Measurements from ENCODE around the gene SGK1. TPM values are rescaled to one million over a fixed set of nuclear protein-coding genes. Genes with fewer than 3 reads are reported as not detected.

SGK1 gene
- total RNA-seq, 1 experiment from 2014 or later, result 95.2 TPM

DNA sequence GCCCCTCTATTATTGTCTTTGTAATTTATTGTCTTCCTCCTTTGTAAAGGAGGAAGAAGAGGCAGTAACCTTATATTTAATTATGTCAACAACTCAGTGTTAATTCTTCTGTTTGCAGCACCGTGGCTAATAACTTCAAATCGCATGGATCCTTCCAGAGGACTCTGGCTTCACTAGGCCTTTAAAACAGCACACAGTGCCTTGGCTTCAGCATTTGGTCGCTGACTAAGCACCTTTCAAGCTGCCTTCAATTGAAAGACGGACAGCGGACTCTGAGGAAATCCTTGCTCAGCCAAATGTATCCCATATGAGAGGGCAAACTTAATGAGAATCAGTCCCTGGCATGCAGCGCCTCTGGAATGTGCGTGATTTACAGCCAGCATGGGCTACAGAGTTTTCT lies 64.2 kb downstream of the SGK1 start:
- Histone ChIP-seq H3K9me3 (ENCODE audit: low read length) (no peaks in the 10 kb centered on the region), H3K27me3 (ENCODE audit: low read length) (no peaks in the 10 kb centered on the region), H3K9me2 (replicated peaks; ENCODE audit: low read length) (no peaks in the 10 kb centered on the region), H3K4me1 (ENCODE audit: insufficient read depth, low read length) (no peaks in the 10 kb centered on the region), H3F3A (ENCODE audit: low read length, unreplicated experiment) (no peaks in the 10 kb centered on the region), H3K27ac (ENCODE audit: low read length) (no peak overlapping the region), H4K20me1 (ENCODE audit: low read length) (no peaks in the 10 kb centered on the region), H3K36me3 (ENCODE audit: low read depth, low read length) (no peaks in the 10 kb centered on the region), H3K4me3 (ENCODE audit: low read length) (no peak overlapping the region), H3K79me2 (ENCODE audit: low read length) (no peaks in the 10 kb centered on the region), H2AFZ (ENCODE audit: low read length) (no peak overlapping the region), H3K4me2 (ENCODE audit: low read length) (no peak overlapping the region), H3K9ac (ENCODE audit: low read length) (no peak overlapping the region)
- TF ChIP-seq EZH2 (IDR thresholded peaks at IDR 0.05; ENCODE audit: low read length, unreplicated experiment) (no peak), EZH2phosphoT487 (IDR thresholded peaks at IDR 0.05; ENCODE audit: borderline replicate concordance, low read length) (no peak)
- TF ChIP-seq, protein P1, sequence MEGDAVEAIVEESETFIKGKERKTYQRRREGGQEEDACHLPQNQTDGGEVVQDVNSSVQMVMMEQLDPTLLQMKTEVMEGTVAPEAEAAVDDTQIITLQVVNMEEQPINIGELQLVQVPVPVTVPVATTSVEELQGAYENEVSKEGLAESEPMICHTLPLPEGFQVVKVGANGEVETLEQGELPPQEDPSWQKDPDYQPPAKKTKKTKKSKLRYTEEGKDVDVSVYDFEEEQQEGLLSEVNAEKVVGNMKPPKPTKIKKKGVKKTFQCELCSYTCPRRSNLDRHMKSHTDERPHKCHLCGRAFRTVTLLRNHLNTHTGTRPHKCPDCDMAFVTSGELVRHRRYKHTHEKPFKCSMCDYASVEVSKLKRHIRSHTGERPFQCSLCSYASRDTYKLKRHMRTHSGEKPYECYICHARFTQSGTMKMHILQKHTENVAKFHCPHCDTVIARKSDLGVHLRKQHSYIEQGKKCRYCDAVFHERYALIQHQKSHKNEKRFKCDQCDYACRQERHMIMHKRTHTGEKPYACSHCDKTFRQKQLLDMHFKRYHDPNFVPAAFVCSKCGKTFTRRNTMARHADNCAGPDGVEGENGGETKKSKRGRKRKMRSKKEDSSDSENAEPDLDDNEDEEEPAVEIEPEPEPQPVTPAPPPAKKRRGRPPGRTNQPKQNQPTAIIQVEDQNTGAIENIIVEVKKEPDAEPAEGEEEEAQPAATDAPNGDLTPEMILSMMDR (conservative IDR thresholded peaks at IDR 0.05; ENCODE audit: low read depth, low read length), result no peak
- DNase-seq (no peak), ATAC-seq (no peak)
- intact Hi-C loops (cut with micrococcal nuclease), result no loop called here
- no TSS peak for BruUV-seq (replicated peaks)
- ChIA-PET CTCF (interaction anchor here (0.6 kb wide), 1 partner anchor 16 kb away, joined by 3 read pairs; no protein-coding TSS in a partner anchor), POLR2A (ENCODE audit: unreplicated experiment) (no interaction called here)

DNA sequence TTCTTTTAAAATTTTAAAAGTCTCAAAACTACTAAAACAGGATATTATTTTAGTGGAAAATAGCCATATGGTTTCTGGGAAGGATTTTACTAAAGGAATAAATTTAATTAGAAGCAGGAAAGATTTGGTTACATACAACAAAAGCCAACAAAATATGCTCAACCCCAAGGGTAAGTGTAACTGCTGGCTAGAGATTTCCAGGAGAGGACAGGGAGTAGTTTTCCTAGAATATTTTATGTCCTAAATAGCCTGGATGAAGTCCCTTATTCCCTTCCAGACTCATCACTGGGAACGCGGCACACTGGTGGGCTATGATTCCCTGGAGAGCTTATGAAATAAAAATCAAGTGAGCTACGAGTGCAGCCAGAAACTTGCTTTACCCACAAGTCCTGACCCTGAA lies 66.6 kb downstream of the SGK1 start:
- H3K4me2 ChIP-seq (ENCODE audit: low read length), result no peak overlapping the region
- H3K9me2 ChIP-seq (replicated peaks; ENCODE audit: low read length), result no peaks in the 10 kb centered on the region
- no peaks in the 10 kb centered on the region for H3K79me2 ChIP-seq (ENCODE audit: low read length)
- intact Hi-C loops (cut with micrococcal nuclease), result no loop called here
- no peaks in the 10 kb centered on the region for H3K36me3 ChIP-seq (ENCODE audit: low read depth, low read length)
- BruUV-seq (replicated peaks), result no TSS peak
- H3K27me3 ChIP-seq (ENCODE audit: low read length), result no peaks in the 10 kb centered on the region
- ChIA-PET POLR2A (ENCODE audit: unreplicated experiment) (no interaction called here), CTCF (interaction anchor here (0.7 kb wide), 1 partner anchor 327 kb away, joined by 3 read pairs; no protein-coding TSS in a partner anchor)
- H3K9ac ChIP-seq (ENCODE audit: low read length), result no peak overlapping the region
- DNase-seq (no peak), ATAC-seq (no peak)
- H4K20me1 ChIP-seq (ENCODE audit: low read length), result no peaks in the 10 kb centered on the region
- H3K4me1 ChIP-seq (ENCODE audit: insufficient read depth, low read length), result no peaks in the 10 kb centered on the region
- no peaks in the 10 kb centered on the region for H3K9me3 ChIP-seq (ENCODE audit: low read length)
- TF ChIP-seq EZH2phosphoT487 (IDR thresholded peaks at IDR 0.05; ENCODE audit: borderline replicate concordance, low read length) (no peak), EZH2 (IDR thresholded peaks at IDR 0.05; ENCODE audit: low read length, unreplicated experiment) (no peak)
- TF ChIP-seq, protein P1 (conservative IDR thresholded peaks at IDR 0.05; ENCODE audit: low read depth, low read length), result no peak
- no peak overlapping the region for H2AFZ ChIP-seq (ENCODE audit: low read length)
- no peaks in the 10 kb centered on the region for H3F3A ChIP-seq (ENCODE audit: low read length, unreplicated experiment)
- no peak overlapping the region for H3K27ac ChIP-seq (ENCODE audit: low read length)
- no peak overlapping the region for H3K4me3 ChIP-seq (ENCODE audit: low read length)

DNA sequence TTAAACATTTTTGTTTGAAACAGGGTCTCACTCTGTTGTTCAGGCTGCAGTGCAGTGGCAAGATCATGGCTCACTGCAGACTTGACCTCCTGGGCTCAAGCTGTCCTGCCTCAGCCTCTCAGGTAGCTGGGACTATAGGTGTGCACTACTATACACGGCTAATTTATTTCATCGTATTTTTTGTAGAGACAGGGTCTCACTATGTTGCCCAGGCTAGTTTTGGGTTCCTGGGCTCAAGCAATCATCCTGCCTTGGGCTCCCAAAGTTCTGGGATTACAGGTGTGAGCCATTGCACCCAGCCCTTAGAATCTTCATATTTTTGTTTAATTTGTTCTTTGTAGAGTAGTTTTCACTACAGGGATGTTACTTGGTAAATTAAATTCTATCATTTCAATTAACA lies 67.1 kb downstream of the SGK1 start:
- POLR2A ChIA-PET (ENCODE audit: unreplicated experiment), result no interaction called here
- no TSS peak for BruUV-seq (replicated peaks)

More for the DNA sequence above, 67.1 kb downstream of the SGK1 start:
- no peak overlapping the region for H3K4me3 ChIP-seq (ENCODE audit: low read length)
- no peaks in the 10 kb centered on the region for H3K9me2 ChIP-seq (replicated peaks; ENCODE audit: low read length)
- TF ChIP-seq EZH2 (IDR thresholded peaks at IDR 0.05; ENCODE audit: low read length, unreplicated experiment) (no peak), EZH2phosphoT487 (IDR thresholded peaks at IDR 0.05; ENCODE audit: borderline replicate concordance, low read length) (no peak)
- TF ChIP-seq, protein P1 (conservative IDR thresholded peaks at IDR 0.05; ENCODE audit: low read depth, low read length), result no peak
- DNase-seq (no peak), ATAC-seq (no peak)
- H3K9me3 ChIP-seq (ENCODE audit: low read length), result no peaks in the 10 kb centered on the region
- H3K27me3 ChIP-seq (ENCODE audit: low read length), result no peaks in the 10 kb centered on the region
- no peaks in the 10 kb centered on the region for H3K36me3 ChIP-seq (ENCODE audit: low read depth, low read length)
- CTCF ChIA-PET, result no interaction called here
- intact Hi-C loops (cut with micrococcal nuclease), result no loop called here
- no peaks in the 10 kb centered on the region for H4K20me1 ChIP-seq (ENCODE audit: low read length)
- no peaks in the 10 kb centered on the region for H3F3A ChIP-seq (ENCODE audit: low read length, unreplicated experiment)
- H3K4me2 ChIP-seq (ENCODE audit: low read length), result no peak overlapping the region
- H3K4me1 ChIP-seq (ENCODE audit: insufficient read depth, low read length), result no peaks in the 10 kb centered on the region
- no peak overlapping the region for H3K9ac ChIP-seq (ENCODE audit: low read length)
- no peak overlapping the region for H3K27ac ChIP-seq (ENCODE audit: low read length)
- H2AFZ ChIP-seq (ENCODE audit: low read length), result no peak overlapping the region
- no peaks in the 10 kb centered on the region for H3K79me2 ChIP-seq (ENCODE audit: low read length)
